GM10248 (cell line): ENCODE results near the gene RFTN1.

ENCODE experiments used
- CTCF ChIA-PET: fragments of 300-600 bp; sonication (Branson Sonifier 250); formaldehyde crosslinking; extraction: SDS; loops from one replicate; lab custom pipeline; 2021; ENCODE audit warnings: antibody characterized with exemption; lab: Yijun Ruan, JAX
- POLR2A ChIA-PET: fragments of 350-650 bp; sonication (Branson Sonifier 250); formaldehyde crosslinking; extraction: SDS; loops from one replicate; lab custom pipeline; 2020; ENCODE audit warnings: antibody characterized with exemption; lab: Yijun Ruan, JAX
- DNase-seq: peaks from one replicate; pipeline ENCODE4 v3.0.0; 2012; ENCODE audit errors: extremely low spot score
- TF ChIP-seq, protein P1 (sequence below): IDR thresholded peaks from 2 replicates; pipeline ENCODE4 v1.5.1; 2012; ENCODE audit warnings: mild to moderate bottlenecking, low read depth; ENCODE audit errors: extremely low read depth, missing control alignments, control extremely low read depth

RFTN1 gene

DNA sequence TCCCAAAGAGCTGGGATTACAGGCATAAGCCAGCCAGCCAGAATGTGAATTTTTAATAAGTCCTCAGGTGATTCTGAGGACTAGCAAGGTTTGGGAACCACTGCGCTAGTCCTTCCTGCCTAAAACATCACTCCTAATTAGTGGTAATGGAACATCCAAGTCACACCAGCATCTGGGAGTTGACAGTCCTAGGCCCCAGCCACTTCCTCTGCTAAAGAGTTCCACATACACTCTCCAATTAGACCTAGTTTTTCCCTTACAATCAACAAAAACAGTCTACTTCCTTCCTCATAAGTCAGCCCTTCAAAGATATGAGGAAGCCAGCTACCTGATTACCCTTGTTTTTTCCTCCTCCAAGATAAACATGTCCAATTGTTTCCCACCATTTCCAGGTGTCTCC, 170.4 kb downstream of the RFTN1 start:
- ChIA-PET CTCF (interaction anchor here (1.6 kb wide), 1 partner anchor 20 kb away, joined by 4 read pairs; no protein-coding TSS in a partner anchor), POLR2A (no interaction called here)
- DNase-seq = no peak
- TF ChIP-seq, protein P1, sequence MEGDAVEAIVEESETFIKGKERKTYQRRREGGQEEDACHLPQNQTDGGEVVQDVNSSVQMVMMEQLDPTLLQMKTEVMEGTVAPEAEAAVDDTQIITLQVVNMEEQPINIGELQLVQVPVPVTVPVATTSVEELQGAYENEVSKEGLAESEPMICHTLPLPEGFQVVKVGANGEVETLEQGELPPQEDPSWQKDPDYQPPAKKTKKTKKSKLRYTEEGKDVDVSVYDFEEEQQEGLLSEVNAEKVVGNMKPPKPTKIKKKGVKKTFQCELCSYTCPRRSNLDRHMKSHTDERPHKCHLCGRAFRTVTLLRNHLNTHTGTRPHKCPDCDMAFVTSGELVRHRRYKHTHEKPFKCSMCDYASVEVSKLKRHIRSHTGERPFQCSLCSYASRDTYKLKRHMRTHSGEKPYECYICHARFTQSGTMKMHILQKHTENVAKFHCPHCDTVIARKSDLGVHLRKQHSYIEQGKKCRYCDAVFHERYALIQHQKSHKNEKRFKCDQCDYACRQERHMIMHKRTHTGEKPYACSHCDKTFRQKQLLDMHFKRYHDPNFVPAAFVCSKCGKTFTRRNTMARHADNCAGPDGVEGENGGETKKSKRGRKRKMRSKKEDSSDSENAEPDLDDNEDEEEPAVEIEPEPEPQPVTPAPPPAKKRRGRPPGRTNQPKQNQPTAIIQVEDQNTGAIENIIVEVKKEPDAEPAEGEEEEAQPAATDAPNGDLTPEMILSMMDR = no peak

DNA sequence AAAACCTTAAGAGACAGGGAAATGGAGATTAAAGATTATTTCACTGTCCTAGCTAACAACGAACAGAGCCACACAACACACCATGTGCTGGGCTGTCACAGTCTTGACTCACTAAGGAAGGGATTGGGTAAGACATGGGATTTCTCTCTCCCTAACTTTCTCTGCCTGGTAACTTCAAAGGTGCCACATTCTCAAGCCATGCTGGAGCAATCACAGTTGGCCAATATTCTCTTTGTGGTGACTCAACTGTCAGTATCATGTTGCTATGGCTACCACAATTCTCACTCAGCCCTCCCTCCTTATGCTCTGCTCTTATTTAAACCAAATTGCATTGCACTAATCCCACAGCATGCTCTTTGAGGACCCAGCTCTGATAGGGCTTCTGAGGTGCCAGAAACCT, 174.5 kb downstream of the RFTN1 start:
- CTCF ChIA-PET = interaction anchor here (1.0 to 3.1 kb wide), 2 partner anchors 19 to 31 kb away, joined by 3 to 12 read pairs; no protein-coding TSS in a partner anchor

DNA sequence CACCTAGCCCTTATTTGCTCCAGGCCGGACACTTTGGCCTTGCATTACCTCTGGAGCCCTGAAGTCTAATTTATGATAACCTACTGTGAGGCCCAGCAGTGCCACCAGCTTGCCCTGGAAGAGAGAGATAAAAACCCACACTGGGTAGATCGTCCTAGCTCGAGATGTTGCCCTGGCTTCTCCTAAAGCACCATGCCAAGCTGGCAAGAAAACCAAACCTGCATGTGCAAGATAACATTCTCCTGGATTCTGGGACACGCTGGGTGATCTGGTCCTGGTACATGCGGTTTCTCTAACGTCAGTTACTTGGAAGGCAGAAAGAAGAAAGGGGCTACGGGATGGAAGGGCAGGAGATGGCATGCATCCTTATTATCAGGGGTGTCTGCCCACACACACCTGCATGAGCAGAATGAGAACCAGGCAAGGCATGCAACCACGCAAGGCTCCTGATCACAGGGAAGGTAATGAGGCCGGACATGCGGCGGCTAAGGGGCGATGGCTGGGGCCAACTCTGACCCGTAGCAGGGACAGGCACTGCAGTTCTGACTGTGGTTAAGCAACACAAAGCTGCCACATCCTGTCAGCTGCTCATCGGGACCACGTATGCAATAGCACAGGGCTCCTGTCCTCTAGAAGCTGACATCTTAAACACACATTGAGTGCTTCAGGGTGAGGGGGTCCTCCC, 175.5 kb downstream of the RFTN1 start:
- TF ChIP-seq, protein P1 = no peak
- DNase-seq = peak; percentile 48
- ChIA-PET POLR2A (interaction anchor here (0.6 kb wide), 1 partner anchor 1921 kb away, joined by 5 read pairs; no protein-coding TSS in a partner anchor), CTCF (interaction anchor here (1.0 to 3.1 kb wide), 3 partner anchors 18 to 32 kb away, joined by 3 to 12 read pairs (median 8); no protein-coding TSS in a partner anchor)

More for the DNA sequence above, 174.5 kb downstream of the RFTN1 start:
- TF ChIP-seq, protein P1 = no peak
- POLR2A ChIA-PET = interaction anchor here (0.6 kb wide), 1 partner anchor 679 kb away, joined by 4 read pairs; no protein-coding TSS in a partner anchor
- no peak for DNase-seq

DNA sequence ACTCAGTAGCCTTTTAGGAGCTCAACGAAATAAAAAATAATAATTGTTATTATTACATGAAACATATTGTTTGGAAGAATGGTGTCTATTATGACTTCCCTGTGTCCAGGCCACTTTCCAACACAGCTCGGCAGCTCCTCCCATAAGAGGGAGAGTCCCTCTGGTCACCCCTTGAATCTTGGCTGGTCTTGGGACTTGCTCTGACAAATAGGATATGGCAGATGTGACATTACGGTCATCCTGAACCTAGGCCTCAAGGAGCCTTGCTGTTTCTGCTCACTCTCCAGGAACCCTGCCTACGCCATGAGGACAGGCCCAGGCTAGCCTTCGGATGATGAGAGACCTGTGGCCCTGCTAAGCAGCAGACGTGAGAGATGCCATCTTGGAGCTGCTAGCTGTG, 176.7 kb downstream of the RFTN1 start:
- ChIA-PET CTCF (interaction anchor here (0.8 to 3.1 kb wide), 4 partner anchors 17 to 32 kb away, joined by 3 to 12 read pairs (median 7); no protein-coding TSS in a partner anchor), POLR2A (no interaction called here)
- TF ChIP-seq, protein P1 = no peak
- no peak for DNase-seq

DNA sequence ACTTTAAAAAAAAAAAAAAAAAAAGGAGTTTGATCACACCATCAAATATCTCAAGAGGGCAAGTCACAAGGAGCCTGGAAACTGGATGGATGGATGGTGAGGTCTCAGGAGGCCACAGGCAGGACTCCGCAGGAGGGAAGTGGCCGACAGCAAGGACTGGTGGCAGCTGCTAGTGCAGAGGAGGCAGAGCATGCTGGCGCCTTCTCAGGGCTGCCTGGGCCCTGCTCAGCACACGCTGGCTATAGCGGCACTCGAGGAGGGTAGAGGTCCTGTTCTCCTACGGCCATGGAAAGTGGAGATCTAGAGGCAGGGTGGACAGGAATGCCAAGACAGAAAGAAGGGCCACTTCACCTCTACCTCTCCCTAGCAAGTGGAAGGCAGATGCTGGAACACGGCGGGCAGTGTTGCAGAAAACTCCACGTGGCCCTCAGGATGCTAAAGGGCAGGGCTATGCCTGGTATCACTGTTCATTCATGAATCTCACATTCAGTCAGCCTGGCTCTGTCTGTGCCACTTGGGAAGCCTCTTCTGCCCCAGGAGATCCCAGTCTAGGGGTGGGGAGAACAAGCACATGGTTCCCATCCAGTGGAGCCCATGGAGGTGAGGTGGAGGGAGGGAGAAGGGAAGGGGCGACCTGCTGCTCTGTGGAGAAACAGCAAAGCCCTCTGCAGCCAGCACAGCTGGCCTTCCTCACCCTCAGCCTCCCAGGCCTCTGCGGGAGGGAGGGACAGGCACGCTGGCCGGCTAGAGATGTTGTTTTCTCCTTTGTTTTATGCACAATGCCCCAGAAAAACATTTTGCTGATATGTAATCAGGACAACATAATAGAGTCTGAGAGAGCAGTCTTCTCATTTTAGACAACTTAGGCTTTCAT, 177.5 kb downstream of the RFTN1 start:
- no peak for DNase-seq
- TF ChIP-seq, protein P1 = no peak
- CTCF ChIA-PET = interaction anchor here (0.8 to 3.6 kb wide), 4 partner anchors 16 to 32 kb away, joined by 3 to 16 read pairs (median 5); no protein-coding TSS in a partner anchor
- POLR2A ChIA-PET = no interaction called here

DNA sequence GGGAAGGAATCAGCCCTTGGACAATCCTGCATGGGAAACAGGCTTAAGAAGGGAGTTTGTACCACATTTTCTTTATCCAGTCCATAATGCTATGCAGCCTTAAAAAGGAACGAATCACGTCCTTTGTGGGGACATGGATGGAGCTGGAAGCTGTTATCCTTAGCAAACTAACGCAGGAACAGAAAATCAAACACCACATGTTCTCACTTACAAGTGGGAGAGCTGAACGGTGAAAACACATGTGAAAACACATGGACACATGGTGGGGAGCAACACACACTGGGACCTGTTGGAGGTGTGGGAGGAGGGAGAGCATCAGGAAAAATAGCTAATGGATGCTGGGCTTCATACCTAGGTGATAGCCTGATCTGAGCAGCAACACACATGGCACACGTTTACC, 178.2 kb downstream of the RFTN1 start:
- ChIA-PET CTCF (interaction anchor here (1.9 to 3.6 kb wide), 3 partner anchors 15 to 31 kb away, joined by 4 to 16 read pairs (median 6); no protein-coding TSS in a partner anchor), POLR2A (no interaction called here)
- TF ChIP-seq, protein P1 = no peak
- DNase-seq = no peak
